Left cardiac atrium (tissue), 4 donors: Measurements from ENCODE around the gene SLC4A3. TPM values are rescaled to one million over a fixed set of nuclear protein-coding genes. Genes with fewer than 3 reads are reported as not detected.
"Not testable (repeated sequence)": the region's sequence is repeated elsewhere in the genome, so short reads cannot be mapped to it uniquely, and the experiment has no call there.

Experiments used
- ATAC-seq, 2 donors: fragments of 200-7000 bp; cut with Tn5 transposase; one replicate each; pipeline ENCODE4 v1.9.1; 2020; ENCODE audit warnings: mild to moderate bottlenecking in 2 of 2, moderate library complexity in 2 of 2
- DNase-seq: peaks from one replicate; pipeline ENCODE4 v3.0.0-alpha.2; 2020
- intact Hi-C, 2 donors: fragments of 100-400 bp; cut with DNase I; formaldehyde crosslinking; loops; one replicate each; pipeline versions ENCODE4 v1.14.1 to v1.15.1; 2022 to 2023
- total RNA-seq, 2 donors: library from RNA; stranded (reverse); fragmentation: NEBNext Ultra II Directional; extraction: Animal tissue kit (Norgen Biotek cat#: 25700); gene quantifications; one replicate each; pipeline ENCODE4 v1.2.1, GENCODE V29; 2021
- donor health status: DM: no; HTN: yes; CAD: no.
- donor health status: DM: no; HTN: yes; CAD: no; lungs with severe emphysema.
- donor health status: DM: yes; HTN: yes; CAD: no.
- donor health status: Dilated cardiomyopathy.

Gene SLC4A3
- total RNA-seq, 2 donors from 2014 or later = 261 to 360 TPM

GRCh38 chr2:219663116-219663762, 35.8 kb downstream of the SLC4A3 start:
- intact Hi-C loops = no loop called here
- ATAC-seq (no peak), DNase-seq (no peak)

GRCh38 chr2:219664041-219664440, 36.6 kb downstream of the SLC4A3 start:
- no peak for DNase-seq

GRCh38 chr2:219664944-219665343, 37.5 kb downstream of the SLC4A3 start:
- DNase-seq = peak; percentile 72
- intact Hi-C loops = no loop called here
- ATAC-seq = peak; percentile 81 to 90

More at GRCh38 chr2:219664041-219664440, 36.6 kb downstream of the SLC4A3 start:
- intact Hi-C loops = no loop called here
- no peak for ATAC-seq

GRCh38 chr2:219665926-219666325, 38.5 kb downstream of the SLC4A3 start:
- intact Hi-C loops = no loop called here
- ATAC-seq (no peak), DNase-seq (no peak)

- no peak for DNase-seq
- no peak for ATAC-seq
- intact Hi-C loops = no loop called here
Observed at GRCh38 chr2:219668316-219668715, 40.9 kb downstream of the SLC4A3 start.

GRCh38 chr2:219670386-219670785, 43.0 kb downstream of the SLC4A3 start:
- DNase-seq (no peak), ATAC-seq (no peak)
- intact Hi-C loops = no loop called here

- intact Hi-C loops = no loop called here
- DNase-seq (no peak), ATAC-seq (no peak)
Observed at GRCh38 chr2:219671279-219671678, 43.8 kb downstream of the SLC4A3 start.

GRCh38 chr2:219672406-219672805, 45.0 kb downstream of the SLC4A3 start:
- ATAC-seq (no peak), DNase-seq (no peak)
- intact Hi-C loops = no loop called here

- DNase-seq = no peak
- ATAC-seq = peak; percentile 59 to 73
- intact Hi-C loops = no loop called here
Observed at GRCh38 chr2:219675221-219675620, 47.8 kb downstream of the SLC4A3 start.

- intact Hi-C loops = no loop called here
- DNase-seq (no peak), ATAC-seq (no peak)
Observed at GRCh38 chr2:219676586-219676985, 49.2 kb downstream of the SLC4A3 start.

GRCh38 chr2:219679041-219679440, 51.6 kb downstream of the SLC4A3 start:
- DNase-seq (no peak), ATAC-seq (no peak)
- intact Hi-C loops = no loop called here

GRCh38 chr2:219679571-219679970, 52.1 kb downstream of the SLC4A3 start:
- DNase-seq (no peak), ATAC-seq (no peak)
- intact Hi-C loops = no loop called here

GRCh38 chr2:219680958-219681693, 53.7 kb downstream of the SLC4A3 start:
- intact Hi-C loops = loop anchor here in 1 of 2 donors (10.0 kb wide), 1 partner anchor 136 kb away; the partner anchor contains the start of genes CHPF and TMEM198
- DNase-seq = no peak
- no peak for ATAC-seq

GRCh38 chr2:219681694-219682300, 54.4 kb downstream of the SLC4A3 start:
- DNase-seq (no peak), ATAC-seq (peak in 1 of 2 donors; percentile 14)
- intact Hi-C loops = loop anchor here in 1 of 2 donors (10.0 kb wide), 1 partner anchor 137 kb away; the partner anchor contains the start of genes CHPF and TMEM198

GRCh38 chr2:219683474-219683873, 56.0 kb downstream of the SLC4A3 start:
- not testable (repeated sequence) for DNase-seq, ATAC-seq
- intact Hi-C loops = loop anchor here in 1 of 2 donors (10.0 kb wide), 1 partner anchor 139 kb away; the partner anchor contains the start of genes CHPF and TMEM198

- ATAC-seq (peak; percentile 75 to 89), DNase-seq (peak; percentile 68)
- intact Hi-C loops = loop anchor here in 1 of 2 donors (10.0 kb wide), 1 partner anchor 140 kb away; the partner anchor contains the start of genes CHPF and TMEM198
Observed at GRCh38 chr2:219684721-219685689, 57.6 kb downstream of the SLC4A3 start.

- intact Hi-C loops = loop anchor here in 1 of 2 donors (10.0 kb wide), 1 partner anchor 142 kb away; the partner anchor contains the start of genes CHPF and TMEM198
- ATAC-seq = no peak
- no peak for DNase-seq
Observed at GRCh38 chr2:219687272-219687671, 59.8 kb downstream of the SLC4A3 start.

GRCh38 chr2:219687882-219688559, 60.6 kb downstream of the SLC4A3 start:
- intact Hi-C loops = loop anchor here (2.0 to 10.0 kb wide), 2 partner anchors 41 to 143 kb away; partner anchors contain the start of genes CHPF (in 1 of the 2) and TMEM198 (in 1 of the 2)
- DNase-seq (no peak), ATAC-seq (no peak)
